B cell (primary cell): Measurements from ENCODE around the gene MAP3K2.

Experiments
- CTCF ChIP-seq: fragments of 200-600 bp; IDR thresholded peaks from one replicate; pipeline ENCODE4 v1.8.0; 2022; ENCODE audit warnings: antibody characterized with exemption, mild to moderate bottlenecking
- EZH2 ChIP-seq: IDR thresholded peaks from 2 replicates; pipeline ENCODE4 v1.6.1; 2012; ENCODE audit warnings: borderline replicate concordance, low read depth, mild to moderate bottlenecking, moderate library complexity, low read length; ENCODE audit not compliant: insufficient read depth, poor library complexity, severe bottlenecking

- TF ChIP-seq CTCF (no peak), EZH2 (no peak)
These were observed 55.4 kb downstream of the MAP3K2 start for GRCh38 chr2:127332335-127332734.
